NB4 (cell line): Measurements from ENCODE around the gene UGT2B15.
"Not testable (repeated sequence)": the region's sequence is repeated elsewhere in the genome, so short reads cannot be mapped to it uniquely, and the experiment has no call there.

Experiments
- DNase-seq: peaks from one replicate; pipeline ENCODE4 v3.0.0; 2010; ENCODE audit warnings: low read depth
- H3K4me3 ChIP-seq: one replicate; pipeline ENCODE4 v1.5.1; 2011; ENCODE audit warnings: mild to moderate bottlenecking, low read depth, low read length, moderate library complexity
- MAX ChIP-seq: IDR thresholded peaks from 2 replicates; pipeline ENCODE4 v1.6.1; 2011; ENCODE audit warnings: low read depth, low read length
- MYC ChIP-seq: IDR thresholded peaks from 2 replicates; pipeline ENCODE4 v1.6.1; 2011; ENCODE audit warnings: low read depth, low read length
- POLR2A ChIP-seq: IDR thresholded peaks from 2 replicates; pipeline ENCODE4 v1.6.1; 2011; ENCODE audit warnings: mild to moderate bottlenecking; ENCODE audit not compliant: insufficient read length; ENCODE audit errors: extremely low read depth
- TF ChIP-seq, protein P1 (sequence below): IDR thresholded peaks from one replicate; pipeline ENCODE4 v1.5.1; 2012; ENCODE audit warnings: low read depth, low read length

The UGT2B15 gene

DNA sequence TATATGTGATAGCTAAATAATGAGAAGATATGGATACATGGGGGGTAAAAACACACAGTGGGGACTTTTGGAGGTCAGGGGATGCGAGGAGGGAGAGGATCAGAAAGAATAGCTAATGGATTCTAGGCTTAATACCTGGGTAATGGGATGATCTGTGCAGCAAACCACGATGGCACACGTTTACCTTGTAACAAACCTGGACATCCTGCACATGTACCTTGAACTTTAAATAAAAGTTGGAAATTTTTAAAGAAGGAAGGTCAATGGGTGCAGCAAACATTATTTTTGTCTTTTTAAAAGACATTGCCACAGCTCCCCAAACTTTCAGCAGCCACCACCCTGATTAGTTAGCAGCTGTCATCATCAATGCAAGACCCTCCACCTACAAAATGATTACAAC lies 29.7 kb upstream of the UGT2B15 start:
- TF ChIP-seq MYC (no peak), MAX (no peak), POLR2A (no peak)
- TF ChIP-seq, protein P1, sequence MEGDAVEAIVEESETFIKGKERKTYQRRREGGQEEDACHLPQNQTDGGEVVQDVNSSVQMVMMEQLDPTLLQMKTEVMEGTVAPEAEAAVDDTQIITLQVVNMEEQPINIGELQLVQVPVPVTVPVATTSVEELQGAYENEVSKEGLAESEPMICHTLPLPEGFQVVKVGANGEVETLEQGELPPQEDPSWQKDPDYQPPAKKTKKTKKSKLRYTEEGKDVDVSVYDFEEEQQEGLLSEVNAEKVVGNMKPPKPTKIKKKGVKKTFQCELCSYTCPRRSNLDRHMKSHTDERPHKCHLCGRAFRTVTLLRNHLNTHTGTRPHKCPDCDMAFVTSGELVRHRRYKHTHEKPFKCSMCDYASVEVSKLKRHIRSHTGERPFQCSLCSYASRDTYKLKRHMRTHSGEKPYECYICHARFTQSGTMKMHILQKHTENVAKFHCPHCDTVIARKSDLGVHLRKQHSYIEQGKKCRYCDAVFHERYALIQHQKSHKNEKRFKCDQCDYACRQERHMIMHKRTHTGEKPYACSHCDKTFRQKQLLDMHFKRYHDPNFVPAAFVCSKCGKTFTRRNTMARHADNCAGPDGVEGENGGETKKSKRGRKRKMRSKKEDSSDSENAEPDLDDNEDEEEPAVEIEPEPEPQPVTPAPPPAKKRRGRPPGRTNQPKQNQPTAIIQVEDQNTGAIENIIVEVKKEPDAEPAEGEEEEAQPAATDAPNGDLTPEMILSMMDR, result no peak
- no peak for DNase-seq
- no peak overlapping the region for H3K4me3 ChIP-seq

DNA sequence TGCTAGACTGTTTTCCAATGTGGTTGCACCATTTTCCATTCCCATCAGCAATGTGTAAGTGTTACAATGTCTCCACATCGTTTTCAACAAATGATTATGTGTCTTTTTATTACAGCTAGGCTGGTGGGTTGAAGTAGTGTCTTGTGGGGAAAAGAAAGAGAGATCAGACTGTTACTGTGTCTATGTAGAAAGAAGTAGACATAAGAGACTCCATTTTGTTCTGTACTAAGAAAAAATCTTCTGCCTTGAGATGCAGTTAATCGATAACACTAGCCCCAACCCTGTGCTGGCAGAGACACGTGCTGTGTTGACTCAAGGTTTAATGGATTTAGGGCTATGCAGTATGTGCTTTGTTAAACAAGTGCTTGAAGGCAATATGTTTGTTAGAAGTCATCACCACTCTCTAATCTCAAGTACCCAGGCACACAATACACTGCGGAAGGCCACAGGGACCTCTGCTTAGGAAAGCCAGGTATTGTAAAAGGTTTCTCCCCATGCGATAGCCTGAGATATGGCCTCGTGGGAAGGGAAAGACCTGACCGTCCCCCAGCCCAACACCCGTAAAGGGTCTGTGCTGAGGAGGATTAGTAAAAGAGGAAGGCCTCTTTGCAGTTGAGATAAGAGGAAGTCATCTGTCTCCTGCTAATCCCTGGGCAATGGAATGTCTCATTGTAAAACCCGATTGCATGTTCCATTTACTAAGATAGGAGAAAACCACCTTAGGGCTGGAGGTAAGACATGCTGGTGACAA lies 23.0 kb upstream of the UGT2B15 start:
- TF ChIP-seq MYC, result no peak
- TF ChIP-seq MAX, result no peak
- TF ChIP-seq, protein P1, result no peak
- TF ChIP-seq POLR2A, result no peak
- H3K4me3 ChIP-seq, result no peak overlapping the region
- peak; percentile 37 for DNase-seq

DNA sequence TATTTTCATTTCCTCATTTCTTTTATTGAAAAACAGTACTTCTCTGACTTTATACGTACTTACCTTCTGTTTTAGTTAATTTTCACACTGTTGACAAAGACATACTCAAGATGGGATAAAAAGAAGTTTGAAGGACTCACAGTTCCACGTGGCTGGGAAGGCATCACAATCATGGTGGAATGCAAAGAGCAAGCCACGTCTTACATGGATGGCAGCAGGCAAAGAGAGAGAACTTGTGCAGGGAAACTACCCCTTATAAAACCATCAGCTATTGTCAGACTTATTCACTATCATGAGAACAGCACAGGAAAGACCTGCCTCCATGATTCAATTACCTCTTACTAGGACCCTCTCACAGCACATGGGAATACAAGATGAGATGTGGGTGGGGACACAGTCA lies 20.7 kb upstream of the UGT2B15 start:
- no peak overlapping the region for H3K4me3 ChIP-seq
- DNase-seq, result no peak
- TF ChIP-seq, protein P1, result no peak
- no peak for TF ChIP-seq MAX
- TF ChIP-seq POLR2A, result no peak
- TF ChIP-seq MYC, result no peak

GRCh38 chr4:68683034-68683433 lies 12.6 kb upstream of the UGT2B15 start:
- TF ChIP-seq POLR2A, result no peak
- TF ChIP-seq MYC, result no peak
- TF ChIP-seq, protein P1, result no peak
- no peak for TF ChIP-seq MAX
- DNase-seq, result no peak
- H3K4me3 ChIP-seq, result no peak overlapping the region

DNA sequence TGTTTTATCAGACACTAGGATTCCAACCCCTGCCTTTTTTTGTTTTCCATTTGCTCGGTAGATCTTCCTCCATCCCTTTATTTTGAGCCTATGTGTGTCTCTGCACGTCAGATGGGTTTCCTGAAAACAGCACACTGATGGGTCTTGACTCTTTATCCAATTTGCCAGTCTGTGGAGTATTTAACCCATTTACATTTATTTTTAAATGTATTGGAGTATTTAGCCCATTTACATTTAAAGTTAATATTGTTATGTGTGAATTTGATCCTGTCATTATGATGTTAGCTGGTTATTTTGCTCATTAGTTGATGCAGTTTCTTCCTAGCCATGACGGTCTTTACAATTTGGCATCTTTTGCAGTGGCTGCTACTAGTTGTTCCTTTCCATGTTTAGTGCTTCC lies 10.8 kb upstream of the UGT2B15 start:
- H3K4me3 ChIP-seq, DNase-seq: not testable (repeated sequence)

- H3K4me3 ChIP-seq, result no peak overlapping the region
- TF ChIP-seq POLR2A (no peak), MYC (no peak), MAX (no peak)
- TF ChIP-seq, protein P1, result no peak
- no peak for DNase-seq
Measured at GRCh38 chr4:68673143-68673542, 2.7 kb upstream of the UGT2B15 start.

- not testable (repeated sequence) for H3K4me3 ChIP-seq, DNase-seq
Measured at GRCh38 chr4:68671217-68671616, 765 bp upstream of the UGT2B15 start.

DNA sequence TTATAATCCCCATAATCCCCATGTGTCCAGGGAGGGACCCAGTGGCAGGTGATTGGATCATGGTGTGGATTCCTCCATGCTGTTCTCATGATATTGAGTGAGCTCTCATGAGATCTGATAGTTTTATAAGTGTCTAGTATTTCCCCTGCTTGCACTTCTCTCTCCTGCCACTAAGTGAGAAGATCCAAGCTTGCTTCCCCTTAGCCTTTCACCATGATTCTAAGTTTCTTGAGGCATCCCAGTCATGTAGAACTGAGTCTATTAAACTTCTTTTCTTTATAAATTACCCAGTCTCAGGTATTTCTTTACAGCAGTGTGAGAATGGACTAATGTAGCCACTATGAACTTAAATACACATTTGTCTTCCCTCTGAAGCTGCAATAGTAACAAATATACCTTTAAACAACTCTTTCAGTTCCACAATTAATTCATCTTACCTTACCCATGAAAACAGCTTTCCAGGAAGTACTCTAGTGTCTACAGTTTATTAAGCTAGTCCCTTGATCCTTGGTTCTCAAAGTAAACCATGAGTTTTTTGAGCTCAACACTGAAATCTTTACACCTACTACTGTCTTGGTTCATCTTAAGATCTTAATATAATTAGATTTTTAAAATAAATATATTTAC lies 1.8 kb downstream of the UGT2B15 start:
- not testable (repeated sequence) for DNase-seq, H3K4me3 ChIP-seq

DNA sequence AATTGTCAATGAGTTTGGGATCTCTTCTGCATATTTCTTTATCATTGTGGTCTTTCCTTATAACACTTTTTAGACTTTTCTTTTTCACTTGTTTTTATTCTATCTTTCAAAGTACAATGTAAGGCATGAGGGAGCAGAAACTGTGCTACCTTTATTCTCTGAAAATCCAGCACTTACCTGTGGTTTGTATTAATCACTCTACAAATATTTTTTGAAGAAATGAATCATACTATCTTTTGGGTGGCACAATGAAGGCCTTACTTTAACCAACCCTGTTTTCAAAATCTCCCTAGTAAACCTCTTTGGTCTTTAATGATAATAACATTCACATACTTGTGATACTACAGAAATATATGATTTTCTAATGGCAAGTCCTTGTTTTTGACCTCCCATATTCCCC lies 2.9 kb downstream of the UGT2B15 start:
- not testable (repeated sequence) for H3K4me3 ChIP-seq, DNase-seq

DNA sequence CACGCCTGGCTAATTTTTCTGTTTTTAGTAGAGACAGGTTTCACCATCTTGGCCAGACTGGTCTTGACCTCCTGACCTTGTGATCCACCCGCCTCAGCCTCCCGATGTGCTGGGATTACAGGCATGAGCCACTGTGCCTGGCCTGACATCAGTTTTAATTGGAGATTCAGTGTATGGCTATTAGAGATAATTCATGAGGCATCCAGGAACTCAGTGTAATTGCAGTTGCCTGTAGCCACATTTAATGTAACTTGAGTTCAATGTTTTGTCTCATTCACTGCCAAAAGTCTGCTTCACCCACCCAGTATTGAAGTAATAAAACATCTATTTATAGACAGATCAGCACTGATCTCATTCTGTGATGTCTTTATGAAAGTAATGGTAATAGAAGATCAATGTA lies 5.7 kb downstream of the UGT2B15 start:
- not testable (repeated sequence) for DNase-seq, H3K4me3 ChIP-seq
